Measurements from ENCODE around the gene L3MBTL4.

The L3MBTL4 gene

GRCh38 chr18:5961828-5962150 lies 452.9 kb downstream of the L3MBTL4 start:
- H3K4ac ChIP-seq (ENCODE audit: low read depth in 1 of 2, low read length in 2 of 2): no peak overlapping the region
- H3K9me3 ChIP-seq (ENCODE audit: control insufficient read depth, low read length): no peaks in the 10 kb centered on the region
- no peaks in the 10 kb centered on the region for H3K36me3 ChIP-seq (ENCODE audit: control insufficient read depth in 1 of 2, insufficient read depth in 2 of 2, low read depth in 1 of 2, low read length in 2 of 2)
- H2BK15ac ChIP-seq (ENCODE audit: low read depth, poor library complexity, severe bottlenecking): no peak overlapping the region
- H2AFZ ChIP-seq (ENCODE audit: low read depth, low read length): no peak overlapping the region
- 87% methylated on average over 2 of the region's 3 CpGs for WGBS
- H3K4me1 ChIP-seq (ENCODE audit: control insufficient read depth, insufficient read depth, low read depth, low read length): no peaks in the 10 kb centered on the region
- no peak overlapping the region for H2BK120ac ChIP-seq (ENCODE audit: low read depth, low read length)
- no peak overlapping the region for H4K91ac ChIP-seq (ENCODE audit: low read length)
- no peak overlapping the region for H3K4me2 ChIP-seq (ENCODE audit: low read length, poor library complexity, severe bottlenecking)
- H3K23ac ChIP-seq (ENCODE audit: low read length in 2 of 2): no peak overlapping the region
- no peak overlapping the region for H4K8ac ChIP-seq (ENCODE audit: low read length)
- no peak overlapping the region for H3K14ac ChIP-seq (ENCODE audit: low read length in 2 of 2)
- peaks cover 0 to 15% of the 10 kb centered on the region in 2 experiments for H3K27me3 ChIP-seq (ENCODE audit: control insufficient read depth in 1 of 2, insufficient read depth in 1 of 2, low read length in 2 of 2)
- no peak overlapping the region for H3K18ac ChIP-seq (ENCODE audit: low read depth in 1 of 2, low read length in 2 of 2)
- DNase-seq: no peak
- no peak overlapping the region for H3K27ac ChIP-seq (ENCODE audit: low read length, poor library complexity, severe bottlenecking)
- no peak overlapping the region for H3K4me3 ChIP-seq (ENCODE audit: insufficient read depth in 1 of 2, low read depth in 1 of 2, low read length in 2 of 2)
- no peaks in the 10 kb centered on the region for H3K79me1 ChIP-seq (replicated peaks; ENCODE audit: low read length, poor library complexity, severe bottlenecking)
- no peak overlapping the region for H2BK12ac ChIP-seq (ENCODE audit: low read length in 2 of 2)
- no peak overlapping the region for H3K9ac ChIP-seq (ENCODE audit: low read length)
- H2BK5ac ChIP-seq (ENCODE audit: low read depth, low read length, poor library complexity, severe bottlenecking): no peak overlapping the region
- H2AK5ac ChIP-seq (ENCODE audit: low read length, severe bottlenecking): no peak overlapping the region

- Histone ChIP-seq H2BK120ac (ENCODE audit: low read depth, low read length) (no peak overlapping the region), H3K9ac (ENCODE audit: low read length) (no peak overlapping the region)
- 62% methylated on average over 10 of the region's 10 CpGs for WGBS
Observed at GRCh38 chr18:5961097-5961827, 453.4 kb downstream of the L3MBTL4 start.

GRCh38 chr18:5958822-5959221 lies 455.9 kb downstream of the L3MBTL4 start:
- H3K9me3 ChIP-seq (ENCODE audit: control insufficient read depth, low read length): no peaks in the 10 kb centered on the region
- peak overlapping the region in 1 of 2 experiments; percentile 29 for H3K14ac ChIP-seq (ENCODE audit: low read length in 2 of 2)
- H2BK120ac ChIP-seq (ENCODE audit: low read depth, low read length): no peak overlapping the region
- H2BK15ac ChIP-seq (ENCODE audit: low read depth, poor library complexity, severe bottlenecking): no peak overlapping the region
- no peak overlapping the region for H2AFZ ChIP-seq (ENCODE audit: low read depth, low read length)
- H4K8ac ChIP-seq (ENCODE audit: low read length): no peak overlapping the region
- H3K4me1 ChIP-seq (ENCODE audit: control insufficient read depth, insufficient read depth, low read depth, low read length): no peaks in the 10 kb centered on the region
- no peak overlapping the region for H2AK5ac ChIP-seq (ENCODE audit: low read length, severe bottlenecking)
- WGBS: 89% methylated on average over 5 of the region's 6 CpGs
- no peak overlapping the region for H3K27ac ChIP-seq (ENCODE audit: low read length, poor library complexity, severe bottlenecking)
- no peaks in the 10 kb centered on the region for H3K36me3 ChIP-seq (ENCODE audit: control insufficient read depth in 1 of 2, insufficient read depth in 2 of 2, low read depth in 1 of 2, low read length in 2 of 2)
- DNase-seq: no peak
- H3K4me3 ChIP-seq (ENCODE audit: insufficient read depth in 1 of 2, low read depth in 1 of 2, low read length in 2 of 2): no peak overlapping the region
- H3K18ac ChIP-seq (ENCODE audit: low read depth in 1 of 2, low read length in 2 of 2): no peak overlapping the region
- no peaks in the 10 kb centered on the region for H3K79me1 ChIP-seq (replicated peaks; ENCODE audit: low read length, poor library complexity, severe bottlenecking)
- H3K27me3 ChIP-seq (ENCODE audit: control insufficient read depth in 1 of 2, insufficient read depth in 1 of 2, low read length in 2 of 2): peaks cover 0 to 11% of the 10 kb centered on the region in 2 experiments
- H3K9ac ChIP-seq (ENCODE audit: low read length): no peak overlapping the region
- H2BK12ac ChIP-seq (ENCODE audit: low read length in 2 of 2): no peak overlapping the region
- H4K91ac ChIP-seq (ENCODE audit: low read length): no peak overlapping the region
- no peak overlapping the region for H3K4ac ChIP-seq (ENCODE audit: low read depth in 1 of 2, low read length in 2 of 2)
- H3K23ac ChIP-seq (ENCODE audit: low read length in 2 of 2): no peak overlapping the region
- H2BK5ac ChIP-seq (ENCODE audit: low read depth, low read length, poor library complexity, severe bottlenecking): no peak overlapping the region
- H3K4me2 ChIP-seq (ENCODE audit: low read length, poor library complexity, severe bottlenecking): no peak overlapping the region

More at GRCh38 chr18:5961097-5961827, 453.4 kb downstream of the L3MBTL4 start:
- Histone ChIP-seq H3K36me3 (ENCODE audit: control insufficient read depth in 1 of 2, insufficient read depth in 2 of 2, low read depth in 1 of 2, low read length in 2 of 2) (no peaks in the 10 kb centered on the region), H2AK5ac (ENCODE audit: low read length, severe bottlenecking) (no peak overlapping the region), H3K9me3 (ENCODE audit: control insufficient read depth, low read length) (no peaks in the 10 kb centered on the region), H3K14ac (ENCODE audit: low read length in 2 of 2) (no peak overlapping the region), H2AFZ (ENCODE audit: low read depth, low read length) (no peak overlapping the region), H3K27me3 (ENCODE audit: control insufficient read depth in 1 of 2, insufficient read depth in 1 of 2, low read length in 2 of 2) (peaks cover 0 to 15% of the 10 kb centered on the region in 2 experiments), H2BK15ac (ENCODE audit: low read depth, poor library complexity, severe bottlenecking) (no peak overlapping the region), H2BK5ac (ENCODE audit: low read depth, low read length, poor library complexity, severe bottlenecking) (no peak overlapping the region), H4K91ac (ENCODE audit: low read length) (no peak overlapping the region), H4K8ac (ENCODE audit: low read length) (no peak overlapping the region), H3K23ac (ENCODE audit: low read length in 2 of 2) (no peak overlapping the region), H3K79me1 (replicated peaks; ENCODE audit: low read length, poor library complexity, severe bottlenecking) (no peaks in the 10 kb centered on the region), H3K27ac (ENCODE audit: low read length, poor library complexity, severe bottlenecking) (no peak overlapping the region), H3K4me1 (ENCODE audit: control insufficient read depth, insufficient read depth, low read depth, low read length) (no peaks in the 10 kb centered on the region), H3K4me3 (ENCODE audit: insufficient read depth in 1 of 2, low read depth in 1 of 2, low read length in 2 of 2) (no peak overlapping the region), H3K4me2 (ENCODE audit: low read length, poor library complexity, severe bottlenecking) (no peak overlapping the region), H3K18ac (ENCODE audit: low read depth in 1 of 2, low read length in 2 of 2) (no peak overlapping the region), H3K4ac (ENCODE audit: low read depth in 1 of 2, low read length in 2 of 2) (no peak overlapping the region), H2BK12ac (ENCODE audit: low read length in 2 of 2) (no peak overlapping the region)
- no peak for DNase-seq

GRCh38 chr18:5955861-5956260 lies 458.9 kb downstream of the L3MBTL4 start:
- no peaks in the 10 kb centered on the region for H3K4me1 ChIP-seq (ENCODE audit: control insufficient read depth, insufficient read depth, low read depth, low read length)
- no peaks in the 10 kb centered on the region for H3K36me3 ChIP-seq (ENCODE audit: control insufficient read depth in 1 of 2, insufficient read depth in 2 of 2, low read depth in 1 of 2, low read length in 2 of 2)
- H2BK12ac ChIP-seq (ENCODE audit: low read length in 2 of 2): no peak overlapping the region
- no peak overlapping the region for H2BK120ac ChIP-seq (ENCODE audit: low read depth, low read length)
- no peak overlapping the region for H4K91ac ChIP-seq (ENCODE audit: low read length)
- no peak overlapping the region for H2AK5ac ChIP-seq (ENCODE audit: low read length, severe bottlenecking)
- no peak overlapping the region for H2BK15ac ChIP-seq (ENCODE audit: low read depth, poor library complexity, severe bottlenecking)
- no peak overlapping the region for H3K23ac ChIP-seq (ENCODE audit: low read length in 2 of 2)
- DNase-seq: peak; percentile 45
- no peak overlapping the region for H3K14ac ChIP-seq (ENCODE audit: low read length in 2 of 2)
- H3K4ac ChIP-seq (ENCODE audit: low read depth in 1 of 2, low read length in 2 of 2): no peak overlapping the region
- no peak overlapping the region for H4K8ac ChIP-seq (ENCODE audit: low read length)
- H3K9me3 ChIP-seq (ENCODE audit: control insufficient read depth, low read length): no peaks in the 10 kb centered on the region
- H3K4me2 ChIP-seq (ENCODE audit: low read length, poor library complexity, severe bottlenecking): no peak overlapping the region
- H3K27ac ChIP-seq (ENCODE audit: low read length, poor library complexity, severe bottlenecking): no peak overlapping the region
- no peak overlapping the region for H3K4me3 ChIP-seq (ENCODE audit: insufficient read depth in 1 of 2, low read depth in 1 of 2, low read length in 2 of 2)
- no peak overlapping the region for H3K9ac ChIP-seq (ENCODE audit: low read length)
- 15% methylated on average over 5 of the region's 5 CpGs for WGBS
- H2BK5ac ChIP-seq (ENCODE audit: low read depth, low read length, poor library complexity, severe bottlenecking): no peak overlapping the region
- peaks cover 0 to 7% of the 10 kb centered on the region in 2 experiments for H3K27me3 ChIP-seq (ENCODE audit: control insufficient read depth in 1 of 2, insufficient read depth in 1 of 2, low read length in 2 of 2)
- no peak overlapping the region for H3K18ac ChIP-seq (ENCODE audit: low read depth in 1 of 2, low read length in 2 of 2)
- H2AFZ ChIP-seq (ENCODE audit: low read depth, low read length): no peak overlapping the region
- H3K79me1 ChIP-seq (replicated peaks; ENCODE audit: low read length, poor library complexity, severe bottlenecking): no peaks in the 10 kb centered on the region
